Liver (tissue), 9 donors: ENCODE measurements around the gene IMPA2. TPM values are rescaled to one million over a fixed set of nuclear protein-coding genes. Genes with fewer than 3 reads are reported as not detected.

Source experiments
- DNase-seq: peaks from one replicate; pipeline ENCODE4 v3.0.0-alpha.2; 2017; ENCODE audit warnings: low spot score
- H3K27ac ChIP-seq, 2 donors: one replicate each; pipeline ENCODE4 v1.7.0; 2013; ENCODE audit warnings: inconsistent platforms in 2 of 2, low read length in 2 of 2, control low read depth in 1 of 2, low read depth in 1 of 2, mild to moderate bottlenecking in 1 of 2
- H3K27me3 ChIP-seq, 4 donors: one replicate each; pipeline versions ENCODE4 v1.6.1 to v1.7.0; 2013; ENCODE audit warnings: low read length in 3 of 4, inconsistent platforms in 1 of 4, mild to moderate bottlenecking in 1 of 4, moderate library complexity in 1 of 4; ENCODE audit not compliant: control insufficient read depth in 4 of 4, insufficient read depth in 4 of 4
- H3K36me3 ChIP-seq, 4 donors: one replicate each; pipeline versions ENCODE4 v1.6.1 to v1.7.0; 2013; ENCODE audit warnings: low read length in 3 of 4, mild to moderate bottlenecking in 3 of 4, low read depth in 1 of 4, moderate library complexity in 1 of 4; ENCODE audit not compliant: control insufficient read depth in 4 of 4, insufficient read depth in 3 of 4
- H3K4me1 ChIP-seq, 4 donors: one replicate each; pipeline versions ENCODE4 v1.6.1 to v1.7.0; 2013; ENCODE audit warnings: low read length in 3 of 4, mild to moderate bottlenecking in 3 of 4, moderate library complexity in 1 of 4; ENCODE audit not compliant: control insufficient read depth in 4 of 4, insufficient read depth in 4 of 4
- H3K4me3 ChIP-seq, 3 donors: one replicate each; pipeline versions ENCODE4 v1.6.1 to v1.7.0; 2013; ENCODE audit warnings: low read length in 3 of 3, control low read depth in 1 of 3, low read depth in 1 of 3, mild to moderate bottlenecking in 1 of 3
- H3K9ac ChIP-seq, 2 donors: one replicate each; pipeline ENCODE4 v1.7.0; 2013; ENCODE audit warnings: low read length in 2 of 2, mild to moderate bottlenecking in 2 of 2, moderate library complexity in 2 of 2, control low read depth in 1 of 2, low read depth in 1 of 2
- H3K9me3 ChIP-seq, 4 donors: one replicate each; pipeline versions ENCODE4 v1.6.1 to v1.7.0; 2013; ENCODE audit warnings: low read length in 3 of 4; ENCODE audit not compliant: control insufficient read depth in 4 of 4
- ATF3 ChIP-seq: IDR thresholded peaks from 2 replicates; pipeline ENCODE4 v1.6.1; 2016; ENCODE audit warnings: antibody characterized with exemption
- EGR1 ChIP-seq, 2 donors: IDR thresholded peaks; 2 replicates each; pipeline ENCODE4 v1.6.1; 2016 to 2018; ENCODE audit warnings: antibody characterized with exemption in 2 of 2, low read depth in 2 of 2
- FOXA1 ChIP-seq: IDR thresholded peaks from 2 replicates; pipeline ENCODE4 v1.6.1; 2016; ENCODE audit warnings: antibody characterized with exemption
- FOXA2 ChIP-seq: IDR thresholded peaks from 2 replicates; pipeline ENCODE4 v1.6.1; 2016; ENCODE audit warnings: antibody characterized with exemption
- JUND ChIP-seq, 2 donors: IDR thresholded peaks; 2 replicates each; pipeline ENCODE4 v1.6.1; 2016; ENCODE audit warnings: antibody characterized with exemption in 2 of 2
- MAX ChIP-seq: IDR thresholded peaks from 2 replicates; pipeline ENCODE4 v1.6.1; 2016; ENCODE audit warnings: antibody characterized with exemption
- NR2F2 ChIP-seq: IDR thresholded peaks from 2 replicates; pipeline ENCODE4 v1.6.1; 2016; ENCODE audit warnings: antibody characterized with exemption
- RXRA ChIP-seq, 2 donors: IDR thresholded peaks; 2 replicates each; pipeline ENCODE4 v1.6.1; 2017 to 2018; ENCODE audit warnings: antibody characterized with exemption in 2 of 2, mild to moderate bottlenecking in 1 of 2
- SP1 ChIP-seq: IDR thresholded peaks from 2 replicates; pipeline ENCODE4 v1.6.1; 2018; ENCODE audit warnings: antibody characterized with exemption, mild to moderate bottlenecking
- TAF1 ChIP-seq: conservative IDR thresholded peaks from 2 replicates; pipeline ENCODE4 v1.6.1; 2016; ENCODE audit warnings: antibody characterized with exemption, mild to moderate bottlenecking
- YY1 ChIP-seq: IDR thresholded peaks from 2 replicates; pipeline ENCODE4 v1.6.1; 2016; ENCODE audit warnings: antibody characterized with exemption, mild to moderate bottlenecking
- ZBTB33 ChIP-seq: IDR thresholded peaks from 2 replicates; pipeline ENCODE4 v1.6.1; 2016; ENCODE audit warnings: antibody characterized with exemption
- WGBS: extraction: QIAGEN DNeasy Blood & Tissue Kit; methylation state at CpG from one replicate; pipeline ENCODE4 v1.1.7; 2013; 5-methylcytosine and 5-hydroxymethylcytosine counted together
- polyA plus RNA-seq, 2 donors: library from polyadenylated mRNA; stranded (reverse) in 1 of 2; unstranded in 1 of 2; fragments of 200-250 nt in 1 of 2; fragments of >200 nt in 1 of 2; fragmentation: Nextera tagmentation in 1 of 2; extraction: Ambion mirVana in 1 of 2; gene quantifications; one replicate each; pipeline versions ENCODE4 v1.2.1 to v1.2.3, GENCODE V29; 2013 to 2015
- total RNA-seq, 2 donors: library from RNA; depleted of rRNA; stranded (reverse); fragments of >200 nt; gene quantifications; one replicate each; pipeline ENCODE4 v1.2.3, GENCODE V29; 2014
- TF ChIP-seq, protein P1 (sequence below): IDR thresholded peaks from 2 replicates; pipeline ENCODE4 v1.6.1; 2016; ENCODE audit warnings: antibody characterized with exemption, mild to moderate bottlenecking
- donor health status: healthy.
- donor health status: healthy.
- donor health status: healthy.
- donor health status: healthy.
- donor health status: healthy.

The IMPA2 gene
- total and polyA plus RNA-seq, 4 donors, result 27.5 to 55.8 (median 48.2) TPM

GRCh38 chr18:11981543-11982366 is 448 bp downstream of the IMPA2 start:
- H3K4me3 ChIP-seq, result peak overlapping the region; percentile 46 to 96 (median 56)
- under 1% methylated on average over 71 of the region's 71 CpGs for WGBS
- no peak for TF ChIP-seq TAF1
- TF ChIP-seq FOXA1, result no peak
- TF ChIP-seq RXRA (IDR thresholded peaks at IDR 0.05), result peak in 1 of 2 donors; percentile 31
- peak; percentile 41 for TF ChIP-seq YY1
- peak; percentile 20 for TF ChIP-seq SP1
- H3K4me1 ChIP-seq, result peaks cover 7 to 35% (median 15%) of the 10 kb centered on the region in 4 donors
- H3K27ac ChIP-seq, result peak overlapping the region; percentile 81 to 93
- H3K36me3 ChIP-seq, result no peaks in the 10 kb centered on the region
- H3K27me3 ChIP-seq, result no peaks in the 10 kb centered on the region
- DNase-seq, result peak; percentile 57
- peak overlapping the region; percentile 21 to 61 for H3K9ac ChIP-seq
- no peaks in the 10 kb centered on the region for H3K9me3 ChIP-seq

DNA sequence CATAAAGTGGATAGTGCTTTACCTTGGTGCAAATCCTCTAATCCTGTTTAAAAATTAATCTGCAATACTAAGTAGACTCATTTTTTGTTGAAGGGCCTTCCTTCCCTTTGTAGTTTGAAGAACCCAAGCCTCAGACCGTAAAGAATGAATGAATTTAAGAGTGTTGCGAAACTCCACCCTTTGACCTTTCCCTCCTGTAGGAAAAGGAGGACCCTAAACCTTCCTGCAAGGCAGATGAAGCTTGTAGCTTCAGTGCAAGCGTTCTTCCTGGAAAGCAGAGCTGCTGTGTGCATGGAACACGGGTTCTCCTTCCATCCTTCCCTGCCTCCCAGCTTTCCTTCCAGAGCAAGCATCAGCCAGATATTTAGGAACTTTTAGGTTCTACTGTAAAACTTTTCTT is 1.7 kb downstream of the IMPA2 start:
- DNase-seq, result no peak
- Histone ChIP-seq H3K27me3 (no peaks in the 10 kb centered on the region), H3K4me1 (peaks cover 7 to 35% (median 17%) of the 10 kb centered on the region in 4 donors), H3K9me3 (no peaks in the 10 kb centered on the region), H3K9ac (peak overlapping the region in 1 of 2 donors; percentile 10), H3K4me3 (peak overlapping the region; percentile 8 to 96 (median 25)), H3K36me3 (no peaks in the 10 kb centered on the region), H3K27ac (no peak overlapping the region)
- WGBS, result 67% methylated on average over 4 of the region's 4 CpGs
- TF ChIP-seq TAF1, result no peak
- no peak for TF ChIP-seq EGR1 (IDR thresholded peaks at IDR 0.05; ENCODE audit: low read depth in 2 of 2)
- no peak for TF ChIP-seq MAX
- TF ChIP-seq FOXA1, result no peak
- TF ChIP-seq NR2F2, result no peak
- TF ChIP-seq JUND (IDR thresholded peaks at IDR 0.05), result no peak
- no peak for TF ChIP-seq ZBTB33
- TF ChIP-seq FOXA2, result no peak
- TF ChIP-seq, protein P1, sequence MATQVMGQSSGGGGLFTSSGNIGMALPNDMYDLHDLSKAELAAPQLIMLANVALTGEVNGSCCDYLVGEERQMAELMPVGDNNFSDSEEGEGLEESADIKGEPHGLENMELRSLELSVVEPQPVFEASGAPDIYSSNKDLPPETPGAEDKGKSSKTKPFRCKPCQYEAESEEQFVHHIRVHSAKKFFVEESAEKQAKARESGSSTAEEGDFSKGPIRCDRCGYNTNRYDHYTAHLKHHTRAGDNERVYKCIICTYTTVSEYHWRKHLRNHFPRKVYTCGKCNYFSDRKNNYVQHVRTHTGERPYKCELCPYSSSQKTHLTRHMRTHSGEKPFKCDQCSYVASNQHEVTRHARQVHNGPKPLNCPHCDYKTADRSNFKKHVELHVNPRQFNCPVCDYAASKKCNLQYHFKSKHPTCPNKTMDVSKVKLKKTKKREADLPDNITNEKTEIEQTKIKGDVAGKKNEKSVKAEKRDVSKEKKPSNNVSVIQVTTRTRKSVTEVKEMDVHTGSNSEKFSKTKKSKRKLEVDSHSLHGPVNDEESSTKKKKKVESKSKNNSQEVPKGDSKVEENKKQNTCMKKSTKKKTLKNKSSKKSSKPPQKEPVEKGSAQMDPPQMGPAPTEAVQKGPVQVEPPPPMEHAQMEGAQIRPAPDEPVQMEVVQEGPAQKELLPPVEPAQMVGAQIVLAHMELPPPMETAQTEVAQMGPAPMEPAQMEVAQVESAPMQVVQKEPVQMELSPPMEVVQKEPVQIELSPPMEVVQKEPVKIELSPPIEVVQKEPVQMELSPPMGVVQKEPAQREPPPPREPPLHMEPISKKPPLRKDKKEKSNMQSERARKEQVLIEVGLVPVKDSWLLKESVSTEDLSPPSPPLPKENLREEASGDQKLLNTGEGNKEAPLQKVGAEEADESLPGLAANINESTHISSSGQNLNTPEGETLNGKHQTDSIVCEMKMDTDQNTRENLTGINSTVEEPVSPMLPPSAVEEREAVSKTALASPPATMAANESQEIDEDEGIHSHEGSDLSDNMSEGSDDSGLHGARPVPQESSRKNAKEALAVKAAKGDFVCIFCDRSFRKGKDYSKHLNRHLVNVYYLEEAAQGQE, result no peak
- no peak for TF ChIP-seq RXRA (IDR thresholded peaks at IDR 0.05)
- TF ChIP-seq ATF3, result no peak
